Left lung (tissue), 10 donors: ENCODE measurements around the gene HOTAIR. TPM values are rescaled to one million over a fixed set of nuclear protein-coding genes. Genes with fewer than 3 reads are reported as not detected.

Experiments
- ATAC-seq: fragments of 200-7000 bp; cut with Tn5 transposase; one replicate; pipeline ENCODE4 v1.9.1; 2020; ENCODE audit warnings: moderate library complexity
- DNase-seq, 4 donors: peaks; one replicate each; pipeline ENCODE4 v3.0.0-alpha.2; 2013 to 2020
- H3K27ac ChIP-seq, 2 donors: fragments of 200-600 bp; sonication (generic) in 1 of 2; one replicate each; pipeline versions ENCODE4 v1.5.0 to v1.8.0; 2020 to 2021
- H3K27me3 ChIP-seq, 2 donors: fragments of 200-600 bp; sonication (generic) in 1 of 2; one replicate each; pipeline versions ENCODE4 v1.5.0 to v1.8.0; 2020 to 2021
- H3K36me3 ChIP-seq, 2 donors: fragments of 200-600 bp; sonication (generic) in 1 of 2; one replicate each; pipeline versions ENCODE4 v1.5.0 to v1.8.0; 2020 to 2021
- H3K4me1 ChIP-seq, 2 donors: fragments of 200-600 bp; one replicate each; pipeline ENCODE4 v1.8.0; 2021
- H3K4me3 ChIP-seq, 2 donors: fragments of 200-600 bp; sonication (generic) in 1 of 2; one replicate each; pipeline versions ENCODE4 v1.5.0 to v1.8.0; 2020 to 2021; ENCODE audit warnings: mild to moderate bottlenecking in 1 of 2
- H3K9me3 ChIP-seq, 2 donors: fragments of 200-600 bp; sonication (generic) in 1 of 2; one replicate each; pipeline versions ENCODE4 v1.5.0 to v1.8.0; 2020 to 2021
- CTCF ChIP-seq, 2 donors: fragments of 200-600 bp; sonication (generic) in 1 of 2; IDR thresholded peaks; one replicate each; pipeline versions ENCODE4 v1.5.0 to v1.8.0; 2021; ENCODE audit warnings: antibody characterized with exemption in 2 of 2
- intact Hi-C, 2 donors: fragments of 100-400 bp; cut with DNase I; formaldehyde crosslinking; loops; one replicate each; pipeline versions ENCODE4 v1.11.2 to v1.14.2; 2022
- polyA plus RNA-seq, 6 donors: library from polyadenylated mRNA; unstranded; fragments of 120-200 nt; gene quantifications; one replicate each; pipeline ENCODE4 v1.2.1, GENCODE V29; 2013; ENCODE audit not compliant: insufficient read length in 6 of 6
- total RNA-seq, 2 donors: library from RNA; stranded (reverse); fragmentation: NEBNext Ultra II Directional; extraction: Animal tissue kit (Norgen Biotek cat#: 25700); gene quantifications; one replicate each; pipeline ENCODE4 v1.2.1, GENCODE V29; 2021
- donor health status: DM: no; HTN: yes; CAD: no.
- donor health status: DM: no; HTN: no; CAD: no.

Gene HOTAIR
- total and polyA plus RNA-seq, 8 donors: not detected

GRCh38 chr12:53947743-53948142, 27.0 kb downstream of the HOTAIR start:
- Histone ChIP-seq H3K27ac (no peak overlapping the region), H3K27me3 (peaks cover 99 to 100% of the 10 kb centered on the region in 2 donors), H3K36me3 (no peaks in the 10 kb centered on the region), H3K9me3 (no peaks in the 10 kb centered on the region), H3K4me3 (no peak overlapping the region), H3K4me1 (peaks cover 0 to 7% of the 10 kb centered on the region in 2 donors)
- DNase-seq (no peak), ATAC-seq (no peak)
- TF ChIP-seq CTCF (IDR thresholded peaks at IDR 0.05): no peak
- intact Hi-C loops: no loop called here

- Histone ChIP-seq H3K27me3 (peaks cover 97 to 100% of the 10 kb centered on the region in 2 donors), H3K4me3 (no peak overlapping the region), H3K9me3 (no peaks in the 10 kb centered on the region), H3K4me1 (no peaks in the 10 kb centered on the region), H3K27ac (no peak overlapping the region), H3K36me3 (no peaks in the 10 kb centered on the region)
- DNase-seq: peak in 1 of 4 donors; percentile 50
- intact Hi-C loops: no loop called here
- no peak for ATAC-seq
- no peak for TF ChIP-seq CTCF (IDR thresholded peaks at IDR 0.05)
Observed at GRCh38 chr12:53944907-53945847, 29.6 kb downstream of the HOTAIR start.

- H3K9me3 ChIP-seq: no peaks in the 10 kb centered on the region
- H3K27ac ChIP-seq: no peak overlapping the region
- no peak for ATAC-seq
- H3K4me1 ChIP-seq: no peaks in the 10 kb centered on the region
- no peak for DNase-seq
- no peaks in the 10 kb centered on the region for H3K36me3 ChIP-seq
- peaks cover 97 to 100% of the 10 kb centered on the region in 2 donors for H3K27me3 ChIP-seq
- TF ChIP-seq CTCF (IDR thresholded peaks at IDR 0.05): no peak
- intact Hi-C loops: no loop called here
- H3K4me3 ChIP-seq: no peak overlapping the region
Observed at GRCh38 chr12:53944209-53944608, 30.5 kb downstream of the HOTAIR start.

GRCh38 chr12:53942467-53942997, 32.2 kb downstream of the HOTAIR start:
- H3K27me3 ChIP-seq: peaks cover 97 to 100% of the 10 kb centered on the region in 2 donors
- intact Hi-C loops: no loop called here

More at GRCh38 chr12:53942467-53942997, 32.2 kb downstream of the HOTAIR start:
- no peak for DNase-seq
- no peaks in the 10 kb centered on the region for H3K9me3 ChIP-seq
- H3K4me3 ChIP-seq: no peak overlapping the region
- TF ChIP-seq CTCF (IDR thresholded peaks at IDR 0.05): no peak
- no peak overlapping the region for H3K27ac ChIP-seq
- H3K36me3 ChIP-seq: no peaks in the 10 kb centered on the region
- no peak for ATAC-seq
- H3K4me1 ChIP-seq: no peaks in the 10 kb centered on the region
